ENCODE data around the gene FBRSL1. TPM values are rescaled to one million over a fixed set of nuclear protein-coding genes. Genes with fewer than 3 reads are reported as not detected.

Gene FBRSL1
- polyA plus RNA-seq, 1 donor, result 46.6 TPM

DNA sequence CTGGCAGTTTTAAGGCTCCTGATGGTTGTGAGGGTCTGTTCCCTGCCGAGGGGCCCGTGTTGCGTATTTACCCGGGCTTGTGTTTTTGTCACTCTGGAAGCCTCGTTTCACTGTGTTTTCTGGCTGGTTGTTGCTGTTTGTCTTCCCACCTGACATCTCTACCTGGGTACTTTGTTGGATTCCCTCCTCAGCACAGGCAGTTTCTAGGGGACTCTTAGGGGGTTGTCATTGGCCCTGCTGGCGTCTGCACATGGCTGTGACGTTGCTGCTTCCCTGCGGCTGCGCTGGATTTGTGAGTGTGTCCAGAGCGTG, 6.4 kb downstream of the FBRSL1 start:
- DNase-seq (ENCODE audit: low read depth), result no peak

DNA sequence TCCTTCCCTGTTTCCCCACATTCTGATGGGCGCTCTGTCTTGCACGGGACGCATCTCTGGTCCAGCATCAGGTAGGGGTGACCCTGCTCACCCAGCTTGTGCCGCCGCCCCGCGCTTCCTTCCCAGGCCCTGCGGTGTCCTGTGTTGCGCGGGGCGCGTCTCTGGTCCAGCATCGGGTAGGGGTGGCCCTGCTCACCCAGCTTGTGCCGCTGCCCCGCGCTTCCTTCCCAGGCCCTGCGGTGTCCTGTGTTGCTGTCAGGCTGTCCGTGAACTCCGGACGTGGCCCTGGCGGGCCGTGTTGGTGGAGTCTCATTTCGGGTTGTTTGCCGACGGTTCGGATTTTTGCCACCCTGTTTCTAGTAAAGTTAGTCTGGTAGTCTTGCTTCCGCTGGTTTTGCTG, 6.8 kb downstream of the FBRSL1 start:
- DNase-seq (ENCODE audit: low read depth), result no peak

DNA sequence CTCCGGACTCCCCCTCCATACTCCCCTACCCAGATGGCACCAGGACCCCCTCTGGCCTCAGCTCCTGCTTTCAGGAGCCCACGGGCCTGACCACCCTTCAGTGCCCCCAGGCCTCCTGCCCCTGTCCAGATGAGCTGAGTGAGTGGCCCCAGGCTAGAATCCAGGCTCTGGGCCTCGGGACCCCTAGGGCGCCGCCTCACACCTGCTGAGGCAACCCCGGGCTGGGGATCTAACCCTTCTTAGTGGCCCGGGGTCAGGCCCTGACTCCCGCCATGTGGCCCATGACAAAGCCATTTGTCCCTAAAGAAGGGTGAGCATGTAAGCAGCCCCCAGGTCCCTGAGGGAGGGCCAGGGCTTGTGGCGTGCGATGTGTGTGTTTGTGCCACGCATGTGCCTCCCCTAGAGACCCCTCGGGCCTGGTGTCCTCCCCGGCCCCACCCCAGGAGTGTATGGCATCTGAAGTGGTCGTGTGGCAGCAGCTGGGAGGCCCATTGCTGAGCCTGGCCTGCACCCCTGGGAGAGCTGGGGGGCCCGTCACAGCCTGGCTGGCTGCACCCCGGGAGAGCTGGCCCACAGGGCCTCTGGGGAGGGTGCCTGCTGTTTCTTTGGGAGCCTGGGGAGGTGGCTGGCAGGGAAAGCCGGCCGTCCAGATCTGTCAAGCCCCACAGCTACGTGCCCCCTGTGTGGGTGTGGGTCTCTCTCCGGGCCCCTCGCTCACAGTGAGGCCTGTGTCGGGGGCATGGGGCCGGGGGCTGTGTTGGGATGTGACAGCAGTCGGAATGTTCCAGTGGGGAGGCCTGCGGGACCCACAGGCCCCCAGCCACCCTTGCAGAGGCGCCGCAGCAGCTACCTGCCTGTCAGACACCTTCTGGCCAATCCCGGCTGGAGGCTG, 7.8 kb downstream of the FBRSL1 start:
- DNase-seq (ENCODE audit: low read depth), result no peak

DNA sequence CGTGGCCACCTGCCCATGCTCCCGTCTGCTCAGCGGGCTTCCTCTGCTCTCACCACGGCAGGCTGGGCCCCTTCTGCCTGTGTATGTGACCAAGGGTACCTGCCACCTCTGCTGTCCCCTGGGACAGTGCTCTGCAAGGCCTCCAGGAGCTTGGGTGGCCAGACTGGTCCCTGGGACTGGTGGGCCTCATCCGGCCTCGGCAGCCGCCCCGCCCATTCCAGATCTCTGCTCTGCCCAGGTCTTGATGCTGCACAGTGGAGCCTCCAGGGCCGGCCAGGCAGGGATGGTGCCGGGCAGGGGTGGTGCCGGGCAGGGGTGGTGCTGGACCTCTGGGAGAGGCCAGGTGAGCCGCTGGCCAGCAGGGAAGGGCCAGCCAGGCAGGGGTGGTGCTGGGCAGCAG, 9.0 kb downstream of the FBRSL1 start:
- DNase-seq (ENCODE audit: low read depth), result no peak

DNA sequence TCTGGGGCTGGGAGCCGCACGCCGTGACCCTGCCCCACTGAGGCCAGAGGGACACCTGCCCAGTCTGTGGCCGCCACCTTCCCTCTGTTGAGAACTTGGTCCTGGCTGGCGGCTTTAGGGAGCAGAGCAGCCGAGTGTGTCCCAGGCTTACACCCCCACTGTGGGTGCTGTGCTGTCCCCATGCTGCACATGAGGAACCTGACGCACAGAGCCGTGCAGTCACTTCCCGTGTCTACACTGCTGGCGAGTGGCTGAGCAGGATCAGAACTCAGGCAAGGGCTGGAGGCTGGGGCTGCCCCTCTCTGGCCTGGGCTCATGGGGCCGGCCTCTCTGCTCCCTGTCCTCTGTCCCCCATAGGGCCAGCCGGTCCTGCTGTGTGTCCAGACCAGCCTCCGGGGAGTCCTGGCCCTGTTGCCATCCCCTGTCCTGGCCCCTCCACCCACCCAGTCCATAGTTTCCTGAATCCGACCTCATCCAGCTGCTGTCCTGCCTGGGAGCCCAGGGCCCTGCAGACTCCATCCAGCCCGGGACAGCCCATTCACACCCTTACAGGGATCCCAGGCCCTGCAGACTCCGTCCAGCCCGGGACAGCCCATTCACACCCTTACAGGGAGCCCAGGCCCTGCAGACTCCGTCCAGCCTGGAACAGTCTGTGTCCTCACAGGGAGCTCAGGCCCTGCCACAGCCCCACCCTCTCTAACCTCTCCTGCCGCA, 10.3 kb downstream of the FBRSL1 start:
- no peak for DNase-seq (ENCODE audit: low read depth)

DNA sequence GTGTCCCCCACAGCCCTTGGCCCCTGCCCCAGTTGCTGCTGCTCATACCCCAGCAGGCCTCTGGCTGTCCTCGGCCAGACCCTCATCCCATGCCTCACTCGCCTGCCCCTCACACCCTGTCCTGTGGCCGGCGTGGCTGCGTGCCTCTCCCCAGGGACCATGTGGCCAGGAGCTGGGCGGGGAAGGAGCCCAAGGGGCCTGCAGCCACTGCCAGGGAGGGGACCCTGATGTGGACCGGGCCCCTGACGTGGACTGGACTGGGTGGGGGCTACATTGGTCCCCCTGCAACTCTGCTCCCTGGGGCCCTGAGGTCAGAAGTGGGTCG, 10.9 kb downstream of the FBRSL1 start:
- no peak for DNase-seq (ENCODE audit: low read depth)

DNA sequence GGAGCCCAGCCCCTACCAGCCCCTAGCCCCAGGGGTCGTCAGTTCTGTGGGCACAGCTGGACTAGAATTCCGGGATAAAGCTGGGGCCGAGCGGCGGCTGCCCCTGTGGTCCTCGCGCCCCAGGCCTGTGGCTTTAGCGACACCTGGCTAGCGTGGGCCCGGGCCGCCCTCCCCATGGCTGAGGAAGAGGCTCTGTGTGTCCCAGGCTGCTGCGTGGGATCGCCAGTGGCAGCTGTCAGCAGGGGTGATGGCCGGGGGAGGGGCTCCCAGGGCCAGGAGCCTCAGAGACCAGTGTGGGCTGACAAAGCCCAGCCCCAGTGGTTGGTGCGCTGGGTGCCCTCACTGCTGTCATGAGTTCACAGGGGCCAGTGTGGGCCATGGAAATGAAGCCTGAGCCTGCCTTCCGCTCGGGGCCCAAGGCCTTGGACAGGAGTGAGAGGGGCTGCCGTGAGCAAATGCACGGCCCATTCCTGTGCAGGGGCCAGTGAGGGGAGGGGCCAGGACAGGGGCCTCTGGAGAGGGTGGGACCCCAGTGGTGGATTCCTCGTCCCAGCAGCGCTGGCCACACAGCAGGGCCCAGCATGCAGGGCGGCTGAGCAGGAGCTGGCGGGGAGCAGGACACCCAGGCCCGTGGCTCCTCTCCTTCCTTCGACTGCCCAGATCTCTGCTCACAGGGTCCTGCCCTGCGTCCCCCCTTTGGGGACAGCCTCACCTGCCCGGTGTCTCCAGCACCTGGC, 11.4 kb downstream of the FBRSL1 start:
- no peak for DNase-seq (ENCODE audit: low read depth)

DNA sequence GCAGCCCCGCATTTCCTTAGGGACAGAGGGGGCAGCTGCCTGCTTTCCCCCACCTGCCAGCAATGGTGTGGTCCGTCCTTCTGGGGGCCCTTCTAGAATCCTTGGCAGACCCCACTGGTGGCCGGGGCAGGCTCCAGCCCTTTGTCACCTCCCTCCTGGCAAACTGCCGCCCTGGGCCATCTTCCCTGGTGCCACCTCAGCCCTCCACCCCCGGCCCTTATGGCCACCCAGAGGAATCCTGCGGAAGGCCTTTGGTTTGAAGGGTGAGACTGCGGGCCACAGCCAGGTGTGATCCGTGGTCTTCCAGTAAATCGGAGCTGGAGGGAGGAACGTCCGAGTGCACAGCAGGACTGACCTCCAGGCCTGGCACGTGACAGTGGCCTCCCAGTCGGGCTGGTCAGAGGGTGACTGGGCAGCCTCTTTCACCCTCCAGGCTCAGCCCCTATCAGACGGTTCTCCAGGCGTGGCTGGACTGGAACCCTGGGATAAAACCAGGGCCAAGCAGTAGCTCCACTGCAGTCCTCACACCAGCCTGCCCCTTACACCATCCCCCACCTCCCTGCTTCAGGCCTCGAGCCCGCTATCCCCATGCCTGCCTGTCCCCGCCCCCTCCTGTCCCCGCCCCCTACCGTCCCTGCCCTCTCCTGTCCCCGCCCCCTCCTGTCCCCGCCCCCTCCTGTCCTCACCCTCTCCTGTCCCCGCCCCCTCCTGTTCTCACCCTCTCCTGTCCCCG, 12.4 kb downstream of the FBRSL1 start:
- DNase-seq (ENCODE audit: low read depth), result no peak

DNA sequence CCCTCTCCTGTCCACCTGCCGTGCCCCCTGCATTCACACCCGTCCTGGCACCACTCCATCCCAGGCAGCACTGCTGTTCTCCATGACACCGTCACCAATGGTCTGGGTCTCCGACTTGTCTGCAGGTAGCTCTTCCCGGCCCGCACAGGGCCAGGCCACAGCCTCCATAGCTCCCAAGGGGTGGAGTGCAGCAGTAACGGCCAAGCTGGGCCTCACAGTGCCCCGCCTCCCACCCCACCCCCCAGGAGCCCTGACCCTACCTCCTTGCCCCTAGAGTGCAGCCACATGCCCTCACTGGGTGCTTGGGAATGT, 12.9 kb downstream of the FBRSL1 start:
- no peak for DNase-seq (ENCODE audit: low read depth)

DNA sequence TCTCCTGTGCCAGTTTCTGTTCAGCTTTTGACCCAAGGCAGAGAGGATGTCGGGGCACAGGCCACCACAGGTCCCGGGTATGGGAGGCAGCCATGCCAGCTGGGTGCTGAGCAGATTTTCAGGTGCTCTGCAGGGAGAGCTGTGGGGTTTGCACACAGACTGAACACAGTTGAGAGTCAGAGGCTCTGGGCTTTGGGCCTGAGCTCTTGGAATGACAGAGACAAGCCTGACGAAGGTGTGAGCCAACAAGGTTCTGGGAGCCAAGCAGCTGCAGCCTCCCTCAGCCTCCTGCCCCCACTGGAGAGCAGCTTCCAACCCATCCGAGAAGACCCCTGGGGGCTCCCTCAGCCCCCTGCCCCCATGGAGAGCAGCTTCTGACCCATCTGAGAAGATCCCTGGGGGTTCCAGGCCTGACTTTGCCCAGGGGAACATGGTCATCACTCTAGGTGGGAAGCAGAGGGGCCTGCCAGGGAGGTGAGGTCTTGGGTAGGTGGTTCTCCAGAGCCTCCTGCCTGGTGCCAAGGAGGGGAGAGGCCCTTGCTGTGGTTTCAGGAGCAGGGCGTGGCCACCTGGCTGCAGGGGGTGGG, 13.8 kb downstream of the FBRSL1 start:
- DNase-seq (ENCODE audit: low read depth), result peak; percentile 57

DNA sequence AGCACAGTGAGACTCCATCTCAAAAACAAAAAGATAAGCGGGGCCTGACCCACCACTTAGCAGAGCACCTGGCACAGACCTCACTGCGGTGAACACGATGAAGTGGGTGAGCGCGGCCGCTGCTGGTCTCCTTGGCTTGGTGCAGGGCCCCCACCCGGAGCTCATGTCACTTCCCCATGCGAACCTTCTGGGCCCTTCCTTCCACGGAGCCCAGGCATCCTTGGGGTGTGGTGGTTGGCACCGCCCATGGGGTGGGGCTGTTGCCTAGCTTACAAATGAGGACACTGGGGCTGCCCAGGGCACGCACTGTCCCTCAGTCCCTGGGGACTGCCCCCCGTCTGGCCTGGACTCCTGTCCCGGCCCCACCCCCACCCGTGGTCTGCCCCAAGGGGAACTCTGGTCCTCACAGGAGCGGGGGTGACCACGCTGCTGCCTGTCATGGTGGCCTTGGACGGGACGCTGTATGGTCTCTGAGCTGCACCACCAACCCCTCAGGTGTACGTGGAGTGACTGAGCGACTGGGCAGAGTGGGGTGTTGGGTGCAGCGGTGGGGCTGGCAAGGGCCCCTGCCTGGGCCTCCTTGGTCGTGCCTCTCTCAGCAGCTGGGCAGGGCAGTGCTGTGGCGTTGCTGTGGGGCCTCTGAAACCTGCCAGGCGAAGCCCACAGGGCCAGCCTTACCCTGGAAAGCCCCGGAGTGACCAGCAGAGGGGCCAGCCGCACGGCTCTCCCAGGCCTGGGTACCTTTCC, 15.3 kb downstream of the FBRSL1 start:
- DNase-seq (ENCODE audit: low read depth), result no peak

DNA sequence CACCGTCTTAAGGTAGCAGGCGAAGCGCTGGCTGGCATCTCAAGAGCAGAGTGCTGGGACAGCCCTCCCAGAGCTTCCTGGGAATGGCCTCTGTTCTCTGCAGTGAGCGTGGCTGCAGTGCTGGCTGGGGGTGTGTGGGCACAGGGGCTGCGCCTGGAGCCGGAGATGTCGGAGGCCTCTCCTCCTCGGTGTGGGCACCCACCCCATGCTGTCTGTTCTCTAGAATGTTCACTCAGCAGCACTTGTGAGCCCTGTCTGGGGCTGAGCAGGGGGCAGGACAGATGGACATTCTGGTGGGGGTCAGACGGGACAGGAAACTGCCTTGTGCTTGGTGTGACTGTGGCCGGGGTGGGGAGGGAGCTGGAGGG, 15.9 kb downstream of the FBRSL1 start:
- no peak for DNase-seq (ENCODE audit: low read depth)

DNA sequence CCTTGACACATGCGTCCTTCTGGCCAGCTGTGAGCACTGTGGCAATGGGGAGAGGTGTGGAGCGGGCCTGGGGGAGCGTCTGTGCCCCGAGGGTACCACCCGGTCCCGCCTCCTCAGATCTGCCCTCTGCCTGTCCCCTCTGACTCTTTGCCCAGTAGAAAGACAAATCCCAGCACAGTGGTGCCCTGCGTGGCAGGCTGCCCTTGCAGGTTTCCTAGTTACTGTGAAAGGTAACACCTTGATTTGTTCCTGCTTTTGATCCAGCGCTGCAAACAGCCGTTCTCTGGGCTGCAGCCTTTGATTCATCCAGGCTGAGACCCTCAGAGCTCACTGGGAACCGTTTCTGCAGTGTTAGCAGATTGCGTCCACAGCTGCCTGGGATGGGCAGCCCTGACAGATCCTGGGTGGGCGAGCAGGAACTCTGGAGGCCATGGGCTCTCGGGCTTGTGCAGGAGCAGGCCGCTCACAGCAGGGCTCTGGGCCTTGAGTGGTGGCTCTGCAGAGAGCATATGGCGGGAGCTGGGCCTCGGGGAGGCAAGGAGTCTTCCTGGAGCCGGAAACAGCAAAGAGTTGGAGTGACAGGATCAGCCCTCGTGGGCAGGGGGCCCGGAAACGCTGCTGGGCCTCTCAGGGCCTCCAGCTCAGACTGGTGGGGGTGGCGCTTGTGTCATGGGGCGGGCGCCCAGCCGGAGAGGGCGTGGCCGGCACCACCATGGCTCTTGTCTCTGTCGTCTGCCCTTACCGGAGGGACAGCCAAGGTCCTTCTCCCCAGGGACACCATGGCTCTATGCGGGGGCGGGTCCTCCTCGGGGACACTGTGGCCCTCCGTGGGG, 16.6 kb downstream of the FBRSL1 start:
- DNase-seq (ENCODE audit: low read depth), result no peak

DNA sequence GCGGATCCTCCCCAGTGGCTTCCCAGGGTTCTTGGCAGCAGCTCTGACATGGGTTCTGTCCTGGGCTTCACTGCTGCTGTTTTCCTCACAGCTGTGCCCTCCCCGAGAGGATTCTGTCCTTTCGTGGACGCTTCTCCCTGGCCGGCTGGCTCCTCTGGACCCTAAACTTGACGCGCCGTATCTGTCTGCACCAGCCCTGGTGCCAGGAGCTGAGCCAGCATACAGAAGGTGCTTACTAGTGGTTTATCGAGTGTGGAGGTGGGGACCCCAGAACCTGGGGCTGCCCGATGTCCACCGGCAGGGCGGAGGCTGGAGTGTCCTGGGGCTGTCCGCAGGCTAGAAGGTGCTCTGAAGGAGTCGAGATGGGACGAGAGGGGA, 17.2 kb downstream of the FBRSL1 start:
- no peak for DNase-seq (ENCODE audit: low read depth)

DNA sequence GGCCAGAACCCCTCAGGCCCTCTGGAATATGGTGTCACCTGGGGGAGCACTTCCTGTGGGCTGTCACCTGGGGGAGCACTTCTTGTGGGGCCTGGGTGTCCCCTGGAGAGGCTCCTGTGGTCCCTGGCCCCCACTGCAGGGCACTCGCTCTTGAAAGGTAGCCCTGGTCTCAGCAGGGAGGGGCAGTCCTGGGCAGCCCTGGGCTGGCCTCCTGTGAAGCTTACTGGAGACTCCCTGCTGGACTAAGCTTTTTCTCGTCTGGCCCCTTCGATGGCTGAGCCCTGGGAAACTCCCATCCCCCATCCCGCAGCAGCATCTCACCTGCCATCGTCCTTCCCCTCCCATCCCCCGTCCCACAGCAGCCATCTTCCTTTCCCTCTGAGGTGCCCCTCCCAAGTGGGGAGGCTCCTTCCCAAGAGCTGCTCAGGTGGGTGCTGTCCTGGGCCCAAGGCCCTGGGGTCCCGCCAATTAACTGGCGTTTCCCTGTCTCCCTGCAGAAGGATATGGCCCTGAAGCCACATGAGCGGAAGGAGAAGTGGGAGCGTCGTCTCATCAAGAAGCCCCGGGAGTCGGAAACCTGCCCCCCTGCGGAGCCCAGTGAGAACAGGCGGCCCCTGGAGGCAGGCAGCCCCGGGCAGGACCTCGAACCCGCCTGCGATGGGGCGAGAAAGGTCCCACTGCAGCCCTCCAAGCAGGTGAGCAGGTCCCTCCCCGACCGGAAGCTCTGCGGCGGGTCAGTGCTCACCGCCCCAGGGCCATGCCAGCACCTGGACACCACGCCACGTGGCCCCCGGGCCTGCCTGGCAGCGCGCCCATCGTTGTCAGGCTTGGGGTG, 17.9 kb downstream of the FBRSL1 start:
- no peak for DNase-seq (ENCODE audit: low read depth)

DNA sequence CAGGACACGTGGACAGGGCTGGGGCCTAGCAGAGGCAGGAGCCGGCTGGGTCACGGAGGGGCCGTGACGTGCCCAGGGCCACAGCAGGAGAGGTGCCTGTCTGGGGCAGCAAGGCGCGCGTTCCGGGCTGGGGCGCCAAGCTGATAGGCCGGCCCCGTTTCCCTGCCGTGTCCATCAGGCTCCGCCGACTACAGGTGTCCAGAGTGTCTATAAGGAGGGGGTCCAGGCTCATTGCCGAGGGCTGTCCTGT, 18.5 kb downstream of the FBRSL1 start:
- no peak for DNase-seq (ENCODE audit: low read depth)

DNA sequence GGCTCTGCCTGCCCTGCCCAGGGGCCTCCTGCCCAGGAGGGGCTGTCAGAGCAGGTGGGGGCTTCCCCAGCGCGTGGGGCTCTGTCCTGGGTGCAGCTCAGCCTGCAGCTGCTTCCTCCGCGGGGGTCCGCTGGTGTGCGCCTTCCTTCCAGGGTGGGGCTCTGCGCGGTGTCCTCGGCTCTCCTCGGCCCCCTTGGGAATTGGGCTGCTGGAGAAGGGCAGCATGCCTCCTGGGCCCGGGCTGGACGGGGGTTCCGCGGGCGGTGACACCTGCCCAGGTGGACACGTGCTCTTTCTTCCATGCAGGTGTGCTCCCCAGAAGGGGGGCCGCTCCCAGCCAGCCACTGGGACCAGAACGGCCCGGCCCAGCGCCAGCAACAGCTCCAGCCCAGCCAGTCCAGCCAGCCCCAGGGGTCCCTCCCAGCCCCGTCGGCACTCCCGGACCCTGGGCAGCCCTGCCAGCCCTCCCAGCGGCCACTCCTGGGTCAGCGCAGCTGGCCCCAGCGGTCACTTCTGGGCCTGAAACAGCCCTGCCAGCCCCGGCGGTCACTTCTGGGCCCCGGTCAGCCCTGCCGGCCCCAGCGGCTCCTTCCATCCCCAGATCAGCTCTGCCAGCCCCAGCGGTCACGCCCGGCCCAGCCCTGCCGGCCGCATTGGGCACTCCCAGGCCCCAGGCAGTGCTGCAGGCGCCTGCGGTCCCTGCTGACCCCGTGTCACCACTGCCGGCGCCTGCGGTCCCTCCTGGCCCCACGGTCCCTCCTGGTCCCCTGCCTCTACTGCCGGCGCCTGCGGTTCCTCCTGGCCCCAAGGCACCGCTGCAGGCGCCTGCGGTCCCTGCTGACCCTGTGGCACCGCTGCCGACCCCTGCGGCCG, 19.1 kb downstream of the FBRSL1 start:
- no peak for DNase-seq (ENCODE audit: low read depth)

DNA sequence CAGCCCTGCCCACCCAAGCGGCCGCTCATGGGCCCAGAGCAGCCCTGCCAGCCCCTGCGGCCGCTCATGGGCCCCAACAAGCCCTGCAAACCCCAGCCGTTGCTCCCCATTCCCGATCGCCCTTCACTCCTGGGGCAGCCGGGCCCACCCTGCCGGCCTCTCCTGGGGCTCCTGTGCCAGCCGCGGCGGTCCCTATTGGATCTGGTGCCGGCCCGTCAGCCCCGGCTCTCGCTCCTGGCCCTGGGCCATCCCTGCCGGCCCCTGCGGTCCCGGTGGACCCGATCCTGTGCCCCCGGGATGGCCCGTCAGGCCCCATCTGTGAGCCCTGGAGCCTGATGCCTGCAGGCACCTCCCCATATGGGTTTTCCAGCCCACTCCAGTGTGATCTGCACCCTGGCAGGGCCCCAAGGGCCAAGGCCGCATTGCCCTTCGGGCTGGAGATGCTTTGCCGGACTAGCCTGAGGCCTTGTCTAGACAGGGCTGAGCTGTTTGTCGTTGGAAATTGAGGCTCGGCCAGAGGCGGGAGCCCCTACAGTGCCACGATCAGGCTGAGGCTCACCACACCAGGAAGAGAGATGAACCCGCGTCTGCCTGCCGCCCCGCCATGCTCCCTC, 20.3 kb downstream of the FBRSL1 start:
- DNase-seq (ENCODE audit: low read depth), result no peak

Data from forelimb muscle (tissue), 1 donor.